Smooth muscle cell (in vitro differentiated cells): Measurements from ENCODE around the gene TTC13. TPM values are rescaled to one million over a fixed set of nuclear protein-coding genes. Genes with fewer than 3 reads are reported as not detected.
A peak's percentile ranks its signal among the peaks of the same experiment; 100 is the strongest.

Source experiments
- DNase-seq: peaks from one replicate; lab custom pipeline; 2025; ENCODE audit not compliant: unreplicated experiment; lab: John Stamatoyannopoulos, UW
- H2AFZ ChIP-seq: fragments of 200-600 bp; sonication (generic); 2 replicates; pipeline ENCODE4 v1.6.0; 2016; ENCODE audit warnings: antibody characterized with exemption, low read depth, mild to moderate bottlenecking
- H3F3A ChIP-seq: fragments of 200-600 bp; sonication (generic); 2 replicates; pipeline ENCODE4 v1.6.0; 2017; ENCODE audit warnings: antibody characterized with exemption, low read depth
- H3K27ac ChIP-seq: fragments of 200-600 bp; sonication (generic); 2 replicates; pipeline ENCODE4 v1.5.1; 2016; ENCODE audit warnings: low read depth, mild to moderate bottlenecking
- H3K27me3 ChIP-seq: fragments of 200-600 bp; sonication (generic); 2 replicates; pipeline ENCODE4 v1.6.1; 2016; ENCODE audit warnings: low read depth, mild to moderate bottlenecking
- H3K36me3 ChIP-seq: fragments of 200-600 bp; sonication (generic); 2 replicates; pipeline ENCODE4 v1.5.1; 2016; ENCODE audit warnings: low read depth
- H3K4me1 ChIP-seq: fragments of 200-600 bp; sonication (generic); 2 replicates; pipeline ENCODE4 v1.5.1; 2016; ENCODE audit warnings: low read depth
- H3K4me2 ChIP-seq: fragments of 200-600 bp; sonication (generic); 2 replicates; pipeline ENCODE4 v1.6.0; 2016; ENCODE audit warnings: mild to moderate bottlenecking
- H3K4me3 ChIP-seq: fragments of 200-600 bp; sonication (generic); 2 replicates; pipeline ENCODE4 v1.5.1; 2016; ENCODE audit warnings: mild to moderate bottlenecking
- H3K79me2 ChIP-seq: fragments of 200-600 bp; sonication (generic); 2 replicates; pipeline ENCODE4 v1.6.0; 2016; ENCODE audit warnings: low read depth, mild to moderate bottlenecking
- H3K9ac ChIP-seq: fragments of 200-600 bp; sonication (generic); 2 replicates; pipeline ENCODE4 v1.6.0; 2016; ENCODE audit warnings: low read depth
- H3K9me3 ChIP-seq: fragments of 200-600 bp; sonication (generic); replicated peaks from 2 replicates; pipeline ENCODE4 v1.5.1; 2016; ENCODE audit warnings: low read depth
- H4K20me1 ChIP-seq: fragments of 200-600 bp; sonication (generic); 2 replicates; pipeline ENCODE4 v1.6.0; 2016; ENCODE audit warnings: low read depth
- CTCF ChIP-seq: fragments of 200-600 bp; sonication (generic); IDR thresholded peaks from 2 replicates; pipeline ENCODE4 v1.5.1; 2017; ENCODE audit warnings: borderline replicate concordance, mild to moderate bottlenecking, antibody characterized with exemption; ENCODE audit not compliant: insufficient read depth, poor library complexity, severe bottlenecking
- WGBS: methylation state at CpG from one replicate; pipeline ENCODE4 v1.1.7; 2016; ENCODE audit warnings: low lambda C conversion rate; 5-methylcytosine and 5-hydroxymethylcytosine counted together
- polyA plus RNA-seq: library from polyadenylated mRNA; unstranded; fragments of >200 nt; fragmentation: Nextera tagmentation; extraction: Ambion mirVana; gene quantifications from 2 replicates; pipeline ENCODE4 v1.2.1, GENCODE V29; 2016
- total RNA-seq: library from RNA; depleted of rRNA; stranded (reverse); fragments of >200 nt; gene quantifications from 2 replicates; pipeline ENCODE4 v1.2.3, GENCODE V29; 2014

TTC13 gene
- total and polyA plus RNA-seq, 2 experiments from 2014 or later, result 5.6 to 9.1 TPM

- Histone ChIP-seq H2AFZ (peak overlapping the region; percentile 81), H3K4me3 (peak overlapping the region; percentile 75), H3K9me3 (no peaks in the 10 kb centered on the region), H3K27ac (no peak overlapping the region), H3K27me3 (no peaks in the 10 kb centered on the region), H3F3A (no peaks in the 10 kb centered on the region), H3K36me3 (no peaks in the 10 kb centered on the region), H3K9ac (no peak overlapping the region), H3K4me2 (peak overlapping the region; percentile 93), H3K79me2 (peaks cover 10% of the 10 kb centered on the region), H3K4me1 (peaks cover 11% of the 10 kb centered on the region), H4K20me1 (no peaks in the 10 kb centered on the region)
- 8% methylated on average over 38 of the region's 52 CpGs for WGBS
- DNase-seq, result peak; percentile 14
- no peak for TF ChIP-seq CTCF
Observed at GRCh38 chr1:230977761-230978490, 735 bp downstream of the TTC13 start.

- no peak for DNase-seq
- H3K27ac ChIP-seq, result no peak overlapping the region
- no peaks in the 10 kb centered on the region for H4K20me1 ChIP-seq
- H3K9me3 ChIP-seq, result no peaks in the 10 kb centered on the region
- H3K79me2 ChIP-seq, result peaks cover 10% of the 10 kb centered on the region
- 88% methylated on average over 14 of the region's 14 CpGs for WGBS
- H3K4me1 ChIP-seq, result peaks cover 11% of the 10 kb centered on the region
- no peak overlapping the region for H3K9ac ChIP-seq
- H3K4me3 ChIP-seq, result peak overlapping the region; percentile 75
- no peak overlapping the region for H2AFZ ChIP-seq
- H3K36me3 ChIP-seq, result no peaks in the 10 kb centered on the region
- no peaks in the 10 kb centered on the region for H3F3A ChIP-seq
- peak overlapping the region; percentile 93 for H3K4me2 ChIP-seq
- H3K27me3 ChIP-seq, result no peaks in the 10 kb centered on the region
- no peak for TF ChIP-seq CTCF
Observed at GRCh38 chr1:230976825-230977747, 1.6 kb downstream of the TTC13 start.

- no peak for TF ChIP-seq CTCF
- H3K4me2 ChIP-seq, result no peak overlapping the region
- no peak overlapping the region for H2AFZ ChIP-seq
- DNase-seq, result no peak
- H3K4me3 ChIP-seq, result no peak overlapping the region
- H3K27me3 ChIP-seq, result no peaks in the 10 kb centered on the region
- H3F3A ChIP-seq, result no peaks in the 10 kb centered on the region
- no peak overlapping the region for H3K27ac ChIP-seq
- no peak overlapping the region for H3K9ac ChIP-seq
- no peaks in the 10 kb centered on the region for H3K9me3 ChIP-seq
- H3K36me3 ChIP-seq, result no peaks in the 10 kb centered on the region
- no peaks in the 10 kb centered on the region for H4K20me1 ChIP-seq
- 91% methylated on average over 4 of the region's 4 CpGs for whole genome bisulfite sequencing
- H3K79me2 ChIP-seq, result peaks cover 10% of the 10 kb centered on the region
- peaks cover 11% of the 10 kb centered on the region for H3K4me1 ChIP-seq
Observed at GRCh38 chr1:230976360-230976759, 2.3 kb downstream of the TTC13 start.
